Common myeloid progenitor, CD34-positive (primary cell): ENCODE measurements around the gene NOLC1.

Experiments
- CTCF ChIA-PET: fragments of 350-600 bp; sonication (Branson Sonifier 250); formaldehyde crosslinking; loops from one replicate; lab custom pipeline; 2021; ENCODE audit warnings: antibody characterized with exemption; lab: Charles Lee
- POLR2A ChIA-PET: fragments of 350-600 bp; sonication (Branson Sonifier 250); formaldehyde crosslinking; loops from one replicate; lab custom pipeline; 2021; ENCODE audit warnings: antibody characterized with exemption; lab: Charles Lee
- DNase-seq, 3 donors: peaks; one replicate each; pipeline versions ENCODE4 v3.0.0 to v3.0.0-alpha.2; 2013
- H3K27ac ChIP-seq, 2 experiments: 1 replicate in 1 of 2; 2 replicates in 1 of 2; pipeline ENCODE4 v1.7.0; 2013; ENCODE audit warnings: inconsistent platforms in 2 of 2, low read length in 2 of 2, mild to moderate bottlenecking in 2 of 2, low read depth in 1 of 2, moderate library complexity in 1 of 2; ENCODE audit not compliant: severe bottlenecking in 2 of 2, insufficient read depth in 1 of 2, poor library complexity in 1 of 2
- H3K27me3 ChIP-seq, 5 experiments: replicated peaks in 2 of 5; 1 replicate in 3 of 5; 2 replicates in 2 of 5; pipeline versions ENCODE4 v1.6.1 to v1.7.0; 2013; ENCODE audit warnings: low read length in 4 of 5, mild to moderate bottlenecking in 2 of 5, moderate library complexity in 2 of 5, inconsistent platforms in 1 of 5; ENCODE audit not compliant: insufficient read depth in 5 of 5, control insufficient read depth in 4 of 5
- H3K36me3 ChIP-seq, 4 experiments: 1 replicate in 2 of 4; 2 replicates in 2 of 4; pipeline versions ENCODE4 v1.6.1 to v1.7.0; 2013; ENCODE audit warnings: low read length in 3 of 4, control low read depth in 1 of 4, mild to moderate bottlenecking in 1 of 4; ENCODE audit not compliant: control insufficient read depth in 4 of 4, insufficient read depth in 4 of 4
- H3K4me1 ChIP-seq, 4 experiments: 1 replicate in 3 of 4; 2 replicates in 1 of 4; pipeline versions ENCODE4 v1.6.1 to v1.7.1; 2013; ENCODE audit warnings: low read length in 3 of 4, mild to moderate bottlenecking in 3 of 4, control low read depth in 1 of 4, inconsistent platforms in 1 of 4, moderate library complexity in 1 of 4; ENCODE audit not compliant: control insufficient read depth in 4 of 4, insufficient read depth in 4 of 4; ENCODE audit errors: control extremely low read depth in 1 of 4
- H3K4me3 ChIP-seq, 7 experiments: 1 replicate in 4 of 7; 2 replicates in 3 of 7; pipeline versions ENCODE4 v1.5.1 to v1.7.0; 2013; ENCODE audit warnings: mild to moderate bottlenecking in 7 of 7, low read length in 6 of 7, moderate library complexity in 6 of 7, inconsistent platforms in 2 of 7, low read depth in 2 of 7, control low read depth in 1 of 7; ENCODE audit not compliant: insufficient read depth in 4 of 7, control insufficient read depth in 1 of 7; ENCODE audit errors: extremely low read depth in 1 of 7
- H3K9me3 ChIP-seq, 5 experiments: 1 replicate in 4 of 5; 2 replicates in 1 of 5; pipeline versions ENCODE4 v1.6.1 to v1.7.1; 2013; ENCODE audit warnings: low read length in 4 of 5, mild to moderate bottlenecking in 2 of 5, inconsistent platforms in 1 of 5, low read depth in 1 of 5, moderate library complexity in 1 of 5; ENCODE audit not compliant: control insufficient read depth in 4 of 5, insufficient read depth in 2 of 5; ENCODE audit errors: control extremely low read depth in 1 of 5
- WGBS: methylation state at CpG from one replicate; pipeline ENCODE4 v1.1.5; 2013; ENCODE audit not compliant: insufficient coverage; 5-methylcytosine and 5-hydroxymethylcytosine counted together

The NOLC1 gene

DNA sequence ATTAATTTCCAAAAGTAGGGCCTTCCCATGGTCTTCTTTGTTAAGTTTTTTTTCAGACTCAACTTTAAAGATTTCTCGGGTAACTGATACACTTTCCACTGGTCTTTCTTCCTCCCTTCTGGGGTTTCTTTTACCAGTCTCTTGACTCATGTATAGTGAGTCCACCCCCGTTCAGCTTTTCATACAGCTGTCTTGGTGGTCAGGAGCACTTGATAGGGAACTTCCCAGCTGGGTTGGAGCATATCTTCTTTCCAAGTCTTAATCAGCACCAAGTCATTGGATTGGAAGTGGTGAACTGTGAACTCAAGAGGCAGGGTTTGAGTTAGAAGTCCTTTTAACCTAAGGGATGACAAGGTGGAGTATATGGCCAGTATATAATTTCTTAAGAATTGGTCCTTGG is 44.7 kb downstream of the NOLC1 start:
- Histone ChIP-seq H3K9me3 (peaks cover 0 to 8% (median 5%) of the 10 kb centered on the region in 5 experiments), H3K27me3 (peaks cover 0 to 4% (median 0%) of the 10 kb centered on the region in 5 experiments), H3K27ac (no peak overlapping the region), H3K36me3 (no peaks in the 10 kb centered on the region), H3K4me3 (no peak overlapping the region), H3K4me1 (no peaks in the 10 kb centered on the region)
- 50% methylated on average over 1 of the region's 2 CpGs for WGBS
- ChIA-PET CTCF (no interaction called here), POLR2A (no interaction called here)
- no peak for DNase-seq

DNA sequence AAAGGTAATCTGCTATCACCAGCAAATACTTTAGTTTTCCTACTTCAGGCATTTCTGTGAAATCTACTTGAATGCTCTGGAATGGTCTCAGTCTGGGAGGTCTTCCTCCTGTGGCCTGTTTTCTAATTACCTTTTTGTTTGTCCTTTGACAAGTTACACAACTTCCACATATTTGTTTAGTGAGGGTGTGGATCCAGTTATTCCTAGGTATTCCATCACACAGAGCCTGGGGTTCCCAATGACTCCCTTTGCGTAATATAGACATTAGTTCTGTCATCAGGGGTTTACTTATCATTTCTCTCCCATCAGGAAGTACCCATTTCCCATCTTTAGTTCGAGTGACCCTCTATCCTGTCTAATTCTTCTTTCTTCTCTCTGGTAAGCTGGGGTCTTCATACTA is 45.8 kb downstream of the NOLC1 start:
- DNase-seq = no peak
- no peak overlapping the region for H3K27ac ChIP-seq
- ChIA-PET POLR2A (no interaction called here), CTCF (interaction anchor here (1.0 to 1.5 kb wide), 3 partner anchors 15 to 153 kb away, joined by 3 read pairs; no protein-coding TSS in a partner anchor)
- H3K9me3 ChIP-seq = no peaks in the 10 kb centered on the region
- 50% methylated on average over 1 of the region's 2 CpGs for WGBS
- no peak overlapping the region for H3K4me3 ChIP-seq
- peaks cover 0 to 4% (median 0%) of the 10 kb centered on the region in 5 experiments for H3K27me3 ChIP-seq
- no peaks in the 10 kb centered on the region for H3K4me1 ChIP-seq
- H3K36me3 ChIP-seq = no peaks in the 10 kb centered on the region

DNA sequence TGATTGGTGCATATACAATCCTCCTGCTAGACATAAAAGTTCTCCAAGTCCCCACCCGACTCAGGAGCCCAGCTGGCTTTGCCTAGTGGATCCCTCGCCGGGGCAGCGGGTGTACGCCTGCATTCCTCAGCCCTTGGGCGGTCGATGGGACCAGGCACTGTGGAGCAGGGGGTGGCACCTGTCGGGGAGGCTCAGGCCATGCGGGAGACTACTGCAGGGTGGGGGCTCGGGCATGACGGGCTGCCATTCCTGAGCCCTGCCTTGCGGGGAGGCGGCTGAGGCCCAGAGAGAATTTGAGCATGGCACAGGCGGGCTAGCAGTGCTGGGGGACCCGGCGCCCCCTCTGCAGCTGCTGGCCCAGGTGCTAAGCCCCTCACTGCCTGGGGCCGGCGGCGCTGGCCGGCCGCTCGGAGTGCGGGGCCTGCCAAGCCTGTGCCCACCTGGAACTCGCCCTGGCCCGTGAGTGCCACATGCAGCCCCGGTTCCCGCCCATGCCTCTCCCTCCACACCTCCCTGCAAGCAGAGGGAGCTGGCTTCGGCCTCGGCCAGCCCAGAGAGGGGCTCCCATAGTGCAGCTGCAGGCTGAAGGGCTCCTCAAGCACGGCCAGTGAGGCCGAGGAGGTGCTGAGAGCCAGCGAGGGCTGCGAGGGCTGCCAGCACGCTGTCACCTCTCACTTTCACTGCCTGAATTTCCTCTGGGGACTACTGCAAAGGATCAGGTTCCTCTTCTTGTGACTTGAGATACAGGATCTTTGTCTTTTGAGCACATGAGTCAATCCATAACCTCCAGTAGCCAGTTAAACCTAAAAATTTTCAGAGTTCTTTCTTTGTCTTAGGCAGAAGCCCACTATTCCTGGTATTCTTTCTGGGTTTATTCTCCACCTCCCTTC is 48.8 kb downstream of the NOLC1 start:
- ChIA-PET CTCF (interaction anchor here (0.8 kb wide), 1 partner anchor 9 kb away, joined by 3 read pairs; no protein-coding TSS in a partner anchor), POLR2A (no interaction called here)
- Histone ChIP-seq H3K27ac (no peak overlapping the region), H3K4me3 (no peak overlapping the region), H3K27me3 (no peaks in the 10 kb centered on the region), H3K9me3 (peaks cover 0 to 7% (median 4%) of the 10 kb centered on the region in 5 experiments), H3K4me1 (no peaks in the 10 kb centered on the region), H3K36me3 (no peaks in the 10 kb centered on the region)
- WGBS = 94% methylated on average over 22 of the region's 34 CpGs
- DNase-seq = no peak

DNA sequence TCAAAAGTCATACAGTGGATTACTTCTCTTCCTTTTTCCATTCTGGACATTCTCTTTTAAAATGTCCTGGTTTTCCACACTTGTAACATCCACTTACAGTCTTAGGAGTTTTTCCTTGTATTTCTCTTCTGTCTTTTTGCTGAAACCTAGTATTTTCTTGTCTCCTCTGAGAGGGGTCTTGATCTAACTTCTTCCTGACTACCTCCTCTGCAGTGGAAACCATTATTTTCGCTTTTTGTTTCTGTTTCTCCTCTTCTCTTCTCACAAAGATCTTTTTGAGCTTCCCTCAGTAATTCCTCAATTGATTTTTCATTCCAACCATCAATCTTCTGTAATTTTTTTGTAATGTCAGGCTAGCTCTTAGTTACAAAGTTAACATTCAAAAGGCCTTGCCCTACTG is 50.2 kb downstream of the NOLC1 start:
- CTCF ChIA-PET = interaction anchor here (0.8 kb wide), 1 partner anchor 861 kb away, joined by 3 read pairs; no protein-coding TSS in a partner anchor
- no peak overlapping the region for H3K27ac ChIP-seq
- no peaks in the 10 kb centered on the region for H3K36me3 ChIP-seq
- peaks cover 0 to 7% (median 4%) of the 10 kb centered on the region in 5 experiments for H3K9me3 ChIP-seq
- DNase-seq = no peak
- no peaks in the 10 kb centered on the region for H3K4me1 ChIP-seq
- 83% methylated on average over 1 of the region's 1 CpG for WGBS
- no peak overlapping the region for H3K4me3 ChIP-seq
- POLR2A ChIA-PET = no interaction called here
- no peaks in the 10 kb centered on the region for H3K27me3 ChIP-seq

DNA sequence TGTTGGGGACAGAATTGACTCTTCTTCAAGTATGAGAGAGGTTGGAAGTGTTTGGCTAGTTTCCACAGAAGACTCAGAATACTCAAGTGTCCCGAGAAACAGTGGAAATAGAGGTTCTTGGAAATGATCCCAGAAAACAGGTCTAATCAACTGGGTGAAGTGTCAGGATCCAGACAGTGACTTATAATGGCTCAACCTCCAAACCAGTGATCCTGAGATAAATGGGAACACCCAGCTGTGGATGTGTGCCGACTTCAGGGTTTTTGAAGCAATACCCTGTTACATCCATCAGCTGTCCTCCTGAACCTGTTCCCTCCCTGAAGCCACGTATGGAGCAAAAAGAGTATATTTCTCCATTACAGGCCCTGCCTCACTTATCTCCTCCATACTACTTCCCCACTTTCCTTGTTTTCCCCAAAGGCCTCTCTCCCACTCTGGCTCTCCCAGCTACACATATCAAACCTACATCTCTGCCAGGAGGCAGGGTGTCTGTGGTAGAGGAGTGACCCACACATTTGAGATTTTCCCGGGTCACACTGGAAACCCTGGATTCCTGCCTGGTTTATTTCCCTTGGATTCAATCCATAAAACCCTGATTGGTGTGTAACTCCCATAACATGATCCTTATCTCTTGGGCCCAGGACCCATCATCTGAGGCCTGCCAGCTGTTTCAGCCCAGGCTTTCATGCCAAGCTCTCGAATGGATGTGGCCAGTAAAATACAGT is 56.3 kb downstream of the NOLC1 start:
- Histone ChIP-seq H3K36me3 (no peaks in the 10 kb centered on the region), H3K4me3 (no peak overlapping the region), H3K27me3 (no peaks in the 10 kb centered on the region), H3K27ac (no peak overlapping the region), H3K4me1 (no peaks in the 10 kb centered on the region), H3K9me3 (peaks cover 0 to 7% (median 4%) of the 10 kb centered on the region in 5 experiments)
- 95% methylated on average over 3 of the region's 5 CpGs for WGBS
- CTCF ChIA-PET = interaction anchor here (0.6 to 1.2 kb wide), 2 partner anchors 9 to 18 kb away, joined by 4 read pairs; partner anchors contain the start of gene ELOVL3
- no peak for DNase-seq
- POLR2A ChIA-PET = no interaction called here

DNA sequence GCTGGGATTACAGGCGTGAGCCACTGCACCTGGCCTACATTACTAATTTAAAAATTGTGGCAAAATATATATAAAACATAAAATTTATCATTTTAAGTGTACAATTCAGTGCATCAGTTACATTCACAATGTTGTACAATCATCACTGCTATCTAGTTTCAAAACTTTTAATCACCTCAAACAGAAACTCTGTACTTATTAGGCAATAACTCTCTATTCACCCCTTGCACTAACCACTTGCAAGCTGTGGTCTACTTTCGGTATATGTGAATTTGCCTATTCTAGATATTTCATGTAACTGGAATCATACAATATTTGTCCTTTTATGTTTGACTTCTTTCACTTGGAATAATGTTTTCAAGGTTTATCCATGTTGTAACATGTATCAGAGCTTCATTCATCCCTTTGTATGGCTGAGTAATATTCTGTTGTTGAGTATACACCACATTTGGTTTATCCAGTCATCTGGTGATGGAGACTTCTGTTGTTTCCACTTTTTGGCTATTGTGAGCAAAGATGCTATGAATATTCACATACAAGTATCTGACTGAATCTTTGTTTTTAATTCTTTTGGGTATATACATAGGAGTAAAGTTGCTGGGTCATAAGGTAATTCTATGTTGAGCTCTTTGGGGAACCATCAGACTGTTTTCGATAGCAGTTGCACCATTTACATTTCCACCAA is 59.6 kb downstream of the NOLC1 start:
- H3K4me1 ChIP-seq = no peaks in the 10 kb centered on the region
- DNase-seq = no peak
- H3K27ac ChIP-seq = no peak overlapping the region
- WGBS = no CpG with 5 or more reads among the region's 3 CpGs
- H3K27me3 ChIP-seq = no peaks in the 10 kb centered on the region
- no peaks in the 10 kb centered on the region for H3K9me3 ChIP-seq
- no peak overlapping the region for H3K4me3 ChIP-seq
- H3K36me3 ChIP-seq = no peaks in the 10 kb centered on the region
- CTCF ChIA-PET = interaction anchor here (1.2 to 1.4 kb wide), 2 partner anchors 13 to 16 kb away, joined by 3 to 5 read pairs; no protein-coding TSS in a partner anchor
- POLR2A ChIA-PET = no interaction called here
